Measurements from ENCODE around the gene FOXP1. TPM values are rescaled to one million over a fixed set of nuclear protein-coding genes. Genes with fewer than 3 reads are reported as not detected.

Gene FOXP1
- total and polyA plus RNA-seq, 2 of the 13 experiments (the other 11 are each of a cell fraction or from before 2014, with no cell fraction given), result 40.4 to 59.0 TPM

- peak; percentile 58 for TF ChIP-seq PHF21A (CRISPR knock-in tag; IDR thresholded peaks at IDR 0.05)
- peak; percentile 45; the same call in 1 of the 2 replicates for TF ChIP-seq RXRA (CRISPR knock-in tag; IDR thresholded peaks at IDR 0.05)
- peak; percentile 66 for TF ChIP-seq KMT2B (CRISPR knock-in tag; IDR thresholded peaks at IDR 0.05)
- TF ChIP-seq ZNF572 (CRISPR knock-in tag; IDR thresholded peaks at IDR 0.05), result no peak
- no peak for TF ChIP-seq AKNA (CRISPR knock-in tag; IDR thresholded peaks at IDR 0.05; ENCODE audit: borderline replicate concordance)
- peak; percentile 88 for TF ChIP-seq ZMYM3 (CRISPR knock-in tag; IDR thresholded peaks at IDR 0.05)
- TF ChIP-seq ZNF558 (CRISPR knock-in tag; IDR thresholded peaks at IDR 0.05; ENCODE audit: borderline replicate concordance), result no peak
- TF ChIP-seq ZNF30 (CRISPR knock-in tag; IDR thresholded peaks at IDR 0.05), result no peak
- no peak for TF ChIP-seq NRL (CRISPR knock-in tag; IDR thresholded peaks at IDR 0.05; ENCODE audit: borderline replicate concordance)
- TF ChIP-seq ZNF367 (CRISPR knock-in tag; IDR thresholded peaks at IDR 0.05; ENCODE audit: borderline replicate concordance), result no peak
- TF ChIP-seq TGIF2 (CRISPR knock-in tag; IDR thresholded peaks at IDR 0.05), result peak; percentile 71
- TF ChIP-seq MLXIP (CRISPR knock-in tag; IDR thresholded peaks at IDR 0.05; ENCODE audit: borderline replicate concordance), result 0 out of 2 replicates have a peak, but pooled peaks have one; percentile 27
- no peak for TF ChIP-seq RBM22 (optimal IDR thresholded peaks at IDR 0.05; ENCODE audit: low read length)
- TF ChIP-seq CEBPB (IDR thresholded peaks at IDR 0.05; ENCODE audit: borderline replicate concordance, low read depth, low read length), result no peak
- peak; percentile 83; the same call in 1 of the 2 replicates for TF ChIP-seq ZNF710 (CRISPR knock-in tag; IDR thresholded peaks at IDR 0.05; ENCODE audit: borderline replicate concordance)
- peak; percentile 80; the same call in 1 of the 2 replicates for TF ChIP-seq HOXA5 (CRISPR knock-in tag; IDR thresholded peaks at IDR 0.05)
- TF ChIP-seq NFATC3 (CRISPR knock-in tag; IDR thresholded peaks at IDR 0.05), result no peak
- TF ChIP-seq NR0B2 (CRISPR knock-in tag; IDR thresholded peaks at IDR 0.05), result no peak
- TF ChIP-seq ZNF878 (CRISPR knock-in tag; IDR thresholded peaks at IDR 0.05), result peak; percentile 46; the same call in 1 of the 2 replicates
- TF ChIP-seq ZNF546 (CRISPR knock-in tag; conservative IDR thresholded peaks at IDR 0.05), result no peak
Measured at GRCh38 chr3:71152892-71153265, 430.6 kb downstream of the FOXP1 start (continued).
